Activated CD4-positive, alpha-beta T cell treated with anti-CD3 and anti-CD28 coated beads, Interleukin-2, amount 50 U/mL, for 1 hour (primary cell): ENCODE results near the gene KCNMB4.

ENCODE experiments used
- DNase-seq: peaks from one replicate; pipeline ENCODE4 v3.0.0-alpha.2; 2020

KCNMB4 gene

GRCh38 chr12:70448371-70448770, 82.3 kb downstream of the KCNMB4 start:
- no peak for DNase-seq

- DNase-seq: no peak
Observed at GRCh38 chr12:70449074-70449752, 83.1 kb downstream of the KCNMB4 start.

- no peak for DNase-seq
Observed at GRCh38 chr12:70449753-70450341, 83.8 kb downstream of the KCNMB4 start.

GRCh38 chr12:70451528-70451927, 85.4 kb downstream of the KCNMB4 start:
- DNase-seq: no peak

GRCh38 chr12:70456953-70457352, 90.9 kb downstream of the KCNMB4 start:
- DNase-seq: no peak

- DNase-seq: no peak
Observed at GRCh38 chr12:70459786-70460185, 93.7 kb downstream of the KCNMB4 start.

GRCh38 chr12:70463997-70464396, 97.9 kb downstream of the KCNMB4 start:
- no peak for DNase-seq

GRCh38 chr12:70466753-70467152, 100.7 kb downstream of the KCNMB4 start:
- DNase-seq: no peak

GRCh38 chr12:70467476-70467875, 101.4 kb downstream of the KCNMB4 start:
- DNase-seq: no peak

GRCh38 chr12:70467918-70468733, 102.0 kb downstream of the KCNMB4 start:
- DNase-seq: no peak

- no peak for DNase-seq
Observed at GRCh38 chr12:70468741-70469140, 102.7 kb downstream of the KCNMB4 start.

GRCh38 chr12:70469221-70469820, 103.2 kb downstream of the KCNMB4 start:
- no peak for DNase-seq

- DNase-seq: no peak
Observed at GRCh38 chr12:70482764-70483163, 116.7 kb downstream of the KCNMB4 start.
